Kidney (tissue), 14 donors: ENCODE measurements around the gene ADM5. TPM values are rescaled to one million over a fixed set of nuclear protein-coding genes. Genes with fewer than 3 reads are reported as not detected.

Experiments used
- DNase-seq, 5 donors: peaks; one replicate each; pipeline ENCODE4 v3.0.0-alpha.2; 2013 to 2020
- FAIRE-seq: peaks from 2 replicates; lab custom pipeline; 2012; peaks lifted over from hg19 to GRCh38; lab: Jason Lieb, UNC
- H3K27ac ChIP-seq, 2 donors: one replicate each; pipeline ENCODE4 v1.7.0; 2013; ENCODE audit warnings: low read depth in 2 of 2, low read length in 2 of 2, inconsistent platforms in 1 of 2
- H3K27me3 ChIP-seq: one replicate; pipeline ENCODE4 v1.7.1; 2013; ENCODE audit warnings: low read length, inconsistent platforms; ENCODE audit not compliant: control insufficient read depth, insufficient read depth
- H3K36me3 ChIP-seq, 3 donors: one replicate each; pipeline versions ENCODE4 v1.7.0 to v1.7.1; 2013; ENCODE audit warnings: low read length in 3 of 3, control low read depth in 1 of 3, inconsistent platforms in 1 of 3; ENCODE audit not compliant: insufficient read depth in 3 of 3, control insufficient read depth in 2 of 3
- H3K4me1 ChIP-seq, 3 donors: one replicate each; pipeline versions ENCODE4 v1.7.0 to v1.7.1; 2013; ENCODE audit warnings: low read length in 3 of 3, inconsistent platforms in 1 of 3, low read depth in 1 of 3; ENCODE audit not compliant: control insufficient read depth in 2 of 3, insufficient read depth in 2 of 3
- H3K4me3 ChIP-seq, 3 donors: one replicate each; pipeline versions ENCODE4 v1.7.0 to v1.8.1; 2013; ENCODE audit warnings: low read length in 3 of 3, control low read depth in 1 of 3, inconsistent platforms in 1 of 3
- H3K9ac ChIP-seq, 3 donors: one replicate each; pipeline versions ENCODE4 v1.7.0 to v1.7.1; 2013; ENCODE audit warnings: low read length in 3 of 3, control low read depth in 1 of 3, inconsistent platforms in 1 of 3
- H3K9me3 ChIP-seq, 3 donors: one replicate each; pipeline versions ENCODE4 v1.7.0 to v1.7.1; 2013; ENCODE audit warnings: low read length in 3 of 3, control low read depth in 1 of 3, inconsistent platforms in 1 of 3; ENCODE audit not compliant: control insufficient read depth in 2 of 3, insufficient read depth in 1 of 3
- CTCF ChIP-seq: IDR thresholded peaks from 3 replicates; pipeline ENCODE4 v1.5.1; 2012; ENCODE audit warnings: mild to moderate bottlenecking, moderate library complexity, borderline replicate concordance; ENCODE audit not compliant: insufficient read depth; ENCODE audit errors: extremely low read depth
- intact Hi-C: fragments of 100-400 bp; cut with DNase I; formaldehyde crosslinking; loops from one replicate; pipeline ENCODE4 v1.11.1; 2022
- polyA plus RNA-seq: library from polyadenylated mRNA; stranded (reverse); fragments of 350-450 nt; fragmentation: Illumina TruSeq; extraction: RNeasy Lipid Tissue Mini Kit (QIAGEN cat#74804); gene quantifications from one replicate; pipeline ENCODE4 v1.2.3, GENCODE V29; 2014; ENCODE audit warnings: low read depth, low replicate concordance; ENCODE audit not compliant: insufficient read depth
- total RNA-seq: library from RNA; stranded (reverse); fragmentation: NEBNext Ultra II Directional; extraction: Animal tissue kit (Norgen Biotek cat#: 25700); gene quantifications from one replicate; pipeline ENCODE4 v1.2.1, GENCODE V29; 2021
- donor health status: control.
- donor health status: control.
- donor health status: control.
- donor health status: control.
- donor health status: control.
- donor health status: DM: yes; HTN: yes; CAD: no.
- donor health status: Normal renal cell carcinoma (clear cell type).

The ADM5 gene
- total and polyA plus RNA-seq, 2 donors from 2014 or later, result 0.60 to 2.1 TPM

- Histone ChIP-seq H3K4me3 (no peak overlapping the region), H3K4me1 (peaks cover 0 to 17% (median 6%) of the 10 kb centered on the region in 3 donors), H3K9me3 (no peaks in the 10 kb centered on the region), H3K36me3 (peaks cover 0 to 24% (median 19%) of the 10 kb centered on the region in 3 donors), H3K27me3 (no peaks in the 10 kb centered on the region), H3K9ac (no peak overlapping the region), H3K27ac (no peak overlapping the region)
- FAIRE-seq (no peak), DNase-seq (peak in 1 of 5 donors; percentile 47)
- no peak for TF ChIP-seq CTCF
- intact Hi-C loops, result no loop called here
Observed at GRCh38 chr19:49681830-49682229, 7.6 kb upstream of the ADM5 start.

- FAIRE-seq, result no peak
Observed at GRCh38 chr19:49682274-49682673, 7.1 kb upstream of the ADM5 start.

GRCh38 chr19:49683814-49684250, 5.6 kb upstream of the ADM5 start:
- intact Hi-C loops, result no loop called here
- H3K27me3 ChIP-seq, result no peaks in the 10 kb centered on the region
- no peak for FAIRE-seq
- no peak overlapping the region for H3K4me3 ChIP-seq
- DNase-seq, result peak in 1 of 5 donors; percentile 0
- H3K27ac ChIP-seq, result no peak overlapping the region
- no peak for TF ChIP-seq CTCF
- H3K9me3 ChIP-seq, result no peaks in the 10 kb centered on the region
- peaks cover 0 to 24% (median 22%) of the 10 kb centered on the region in 3 donors for H3K36me3 ChIP-seq
- no peak overlapping the region for H3K9ac ChIP-seq
- H3K4me1 ChIP-seq, result peaks cover 0 to 13% (median 6%) of the 10 kb centered on the region in 3 donors

More at GRCh38 chr19:49682274-49682673, 7.1 kb upstream of the ADM5 start:
- DNase-seq, result no peak
- Histone ChIP-seq H3K36me3 (peaks cover 0 to 24% (median 19%) of the 10 kb centered on the region in 3 donors), H3K9me3 (no peaks in the 10 kb centered on the region), H3K9ac (no peak overlapping the region), H3K4me3 (no peak overlapping the region), H3K4me1 (peaks cover 0 to 17% (median 6%) of the 10 kb centered on the region in 3 donors), H3K27me3 (no peaks in the 10 kb centered on the region), H3K27ac (no peak overlapping the region)
- no peak for TF ChIP-seq CTCF
- intact Hi-C loops, result no loop called here
